ENCODE results near the gene CATSPER4. TPM values are rescaled to one million over a fixed set of nuclear protein-coding genes. Genes with fewer than 3 reads are reported as not detected.
"Not testable (repeated sequence)": the region's sequence is repeated elsewhere in the genome, so short reads cannot be mapped to it uniquely, and the experiment has no call there.

CATSPER4 gene
- total RNA-seq, 1 donor from 2014 or later = 0.29 TPM

- Mint-ChIP-seq H3K27ac (no peak overlapping the region), H3K27me3 (ENCODE audit: low read depth) (peaks cover 8% of the 10 kb centered on the region), H3K36me3 (no peaks in the 10 kb centered on the region), H3K4me1 (peaks cover 3% of the 10 kb centered on the region), H3K9me3 (no peaks in the 10 kb centered on the region), H3K4me3 (no peak overlapping the region)
- DNase-seq (ENCODE audit: low spot score in 2 of 2, unreplicated experiment in 2 of 2) = no peak
- TF ChIP-seq, protein P1, sequence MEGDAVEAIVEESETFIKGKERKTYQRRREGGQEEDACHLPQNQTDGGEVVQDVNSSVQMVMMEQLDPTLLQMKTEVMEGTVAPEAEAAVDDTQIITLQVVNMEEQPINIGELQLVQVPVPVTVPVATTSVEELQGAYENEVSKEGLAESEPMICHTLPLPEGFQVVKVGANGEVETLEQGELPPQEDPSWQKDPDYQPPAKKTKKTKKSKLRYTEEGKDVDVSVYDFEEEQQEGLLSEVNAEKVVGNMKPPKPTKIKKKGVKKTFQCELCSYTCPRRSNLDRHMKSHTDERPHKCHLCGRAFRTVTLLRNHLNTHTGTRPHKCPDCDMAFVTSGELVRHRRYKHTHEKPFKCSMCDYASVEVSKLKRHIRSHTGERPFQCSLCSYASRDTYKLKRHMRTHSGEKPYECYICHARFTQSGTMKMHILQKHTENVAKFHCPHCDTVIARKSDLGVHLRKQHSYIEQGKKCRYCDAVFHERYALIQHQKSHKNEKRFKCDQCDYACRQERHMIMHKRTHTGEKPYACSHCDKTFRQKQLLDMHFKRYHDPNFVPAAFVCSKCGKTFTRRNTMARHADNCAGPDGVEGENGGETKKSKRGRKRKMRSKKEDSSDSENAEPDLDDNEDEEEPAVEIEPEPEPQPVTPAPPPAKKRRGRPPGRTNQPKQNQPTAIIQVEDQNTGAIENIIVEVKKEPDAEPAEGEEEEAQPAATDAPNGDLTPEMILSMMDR (IDR thresholded peaks at IDR 0.05; ENCODE audit: unreplicated experiment) = no peak
Observed at GRCh38 chr1:26220199-26220912, 30.0 kb downstream of the CATSPER4 start.

DNA sequence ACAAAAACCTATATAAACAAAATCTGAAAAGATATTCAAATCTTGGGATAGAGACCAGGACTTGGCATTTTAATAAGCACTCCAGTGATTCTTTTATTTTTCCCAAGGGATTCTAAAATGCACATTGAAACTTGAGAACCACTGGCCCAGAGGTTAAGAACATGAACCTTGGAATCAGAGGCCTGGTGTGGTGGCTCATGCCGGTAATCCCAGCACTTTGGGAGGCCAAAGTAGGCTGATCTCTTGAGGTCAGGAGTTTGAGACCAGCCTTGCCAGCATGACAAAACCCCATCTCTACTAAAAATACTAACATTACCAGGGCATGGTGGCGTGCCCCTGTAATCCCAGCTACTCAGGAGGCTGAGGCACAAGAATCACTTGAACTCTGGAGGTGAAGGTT is 30.7 kb downstream of the CATSPER4 start:
- no peak overlapping the region for H3K27ac Mint-ChIP-seq
- no peaks in the 10 kb centered on the region for H3K9me3 Mint-ChIP-seq
- no peaks in the 10 kb centered on the region for H3K36me3 Mint-ChIP-seq
- TF ChIP-seq, protein P1 (IDR thresholded peaks at IDR 0.05; ENCODE audit: unreplicated experiment) = no peak
- H3K27me3 Mint-ChIP-seq (ENCODE audit: low read depth) = peaks cover 14% of the 10 kb centered on the region
- no peak overlapping the region for H3K4me3 Mint-ChIP-seq
- H3K4me1 Mint-ChIP-seq = peaks cover 9% of the 10 kb centered on the region
- DNase-seq (ENCODE audit: low spot score in 2 of 2, unreplicated experiment in 2 of 2) = no peak

- no peak overlapping the region for H3K27ac Mint-ChIP-seq
Observed at GRCh38 chr1:26224606-26225005, 34.2 kb downstream of the CATSPER4 start.

GRCh38 chr1:26225033-26225831 is 34.8 kb downstream of the CATSPER4 start:
- TF ChIP-seq, protein P1 (IDR thresholded peaks at IDR 0.05; ENCODE audit: unreplicated experiment) = no peak
- Mint-ChIP-seq H3K4me3 (peak overlapping the region; percentile 56), H3K9me3 (no peaks in the 10 kb centered on the region), H3K27me3 (ENCODE audit: low read depth) (peaks cover 24% of the 10 kb centered on the region), H3K27ac (no peak overlapping the region), H3K4me1 (peaks cover 9% of the 10 kb centered on the region), H3K36me3 (no peaks in the 10 kb centered on the region)
- DNase-seq (ENCODE audit: low spot score in 2 of 2, unreplicated experiment in 2 of 2) = peak; percentile 42 to 59

More at GRCh38 chr1:26224606-26225005, 34.2 kb downstream of the CATSPER4 start:
- Mint-ChIP-seq H3K36me3 (no peaks in the 10 kb centered on the region), H3K27me3 (ENCODE audit: low read depth) (peaks cover 24% of the 10 kb centered on the region), H3K4me1 (peaks cover 9% of the 10 kb centered on the region), H3K4me3 (peak overlapping the region; percentile 56), H3K9me3 (no peaks in the 10 kb centered on the region)
- DNase-seq (ENCODE audit: low spot score in 2 of 2, unreplicated experiment in 2 of 2) = no peak
- TF ChIP-seq, protein P1 (IDR thresholded peaks at IDR 0.05; ENCODE audit: unreplicated experiment) = no peak

DNA sequence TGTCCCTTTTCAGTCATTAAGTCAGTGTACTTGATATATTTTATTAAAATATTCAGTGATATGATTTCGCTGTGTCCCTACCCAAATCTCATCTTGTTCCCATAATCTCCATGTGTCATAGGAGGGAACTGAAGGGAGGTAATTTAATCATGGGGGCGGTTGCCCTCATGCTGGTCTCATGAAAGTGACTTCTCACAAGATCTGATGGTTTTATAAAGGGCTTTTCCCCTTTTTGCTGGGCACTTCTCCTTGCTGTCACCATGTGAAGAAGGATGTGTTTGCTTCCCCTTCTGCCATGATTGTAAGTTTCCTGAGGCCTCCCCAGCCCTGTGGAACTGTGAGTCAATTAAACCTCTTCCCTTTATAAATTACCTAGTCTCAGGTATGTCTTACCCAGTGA is 40.3 kb downstream of the CATSPER4 start:
- H3K36me3 Mint-ChIP-seq; H3K9me3 Mint-ChIP-seq; H3K27ac Mint-ChIP-seq; DNase-seq (ENCODE audit: low spot score in 2 of 2, unreplicated experiment in 2 of 2); H3K4me3 Mint-ChIP-seq: not testable (repeated sequence)
- peaks cover 13% of the 10 kb centered on the region for H3K4me1 Mint-ChIP-seq
- peaks cover 13% of the 10 kb centered on the region for H3K27me3 Mint-ChIP-seq (ENCODE audit: low read depth)

All from mesothelial cell of epicardium (in vitro differentiated cells).